ENCODE data around the gene RYR2. TPM values are rescaled to one million over a fixed set of nuclear protein-coding genes. Genes with fewer than 3 reads are reported as not detected.

The RYR2 gene
- total RNA-seq, 3 donors from 2014 or later, result 0.35 to 5.9 (median 0.94) TPM

- H3K9me3 ChIP-seq, result no peaks in the 10 kb centered on the region
- DNase-seq (no peak), ATAC-seq (no peak)
- H3K4me3 ChIP-seq, result no peak overlapping the region
- intact Hi-C loops (cut with DNase I, micrococcal nuclease), result loop anchor here in 1 of 2 donors (10.0 kb wide), 1 partner anchor 342 kb away; no protein-coding TSS in a partner anchor
- TF ChIP-seq, protein P1, sequence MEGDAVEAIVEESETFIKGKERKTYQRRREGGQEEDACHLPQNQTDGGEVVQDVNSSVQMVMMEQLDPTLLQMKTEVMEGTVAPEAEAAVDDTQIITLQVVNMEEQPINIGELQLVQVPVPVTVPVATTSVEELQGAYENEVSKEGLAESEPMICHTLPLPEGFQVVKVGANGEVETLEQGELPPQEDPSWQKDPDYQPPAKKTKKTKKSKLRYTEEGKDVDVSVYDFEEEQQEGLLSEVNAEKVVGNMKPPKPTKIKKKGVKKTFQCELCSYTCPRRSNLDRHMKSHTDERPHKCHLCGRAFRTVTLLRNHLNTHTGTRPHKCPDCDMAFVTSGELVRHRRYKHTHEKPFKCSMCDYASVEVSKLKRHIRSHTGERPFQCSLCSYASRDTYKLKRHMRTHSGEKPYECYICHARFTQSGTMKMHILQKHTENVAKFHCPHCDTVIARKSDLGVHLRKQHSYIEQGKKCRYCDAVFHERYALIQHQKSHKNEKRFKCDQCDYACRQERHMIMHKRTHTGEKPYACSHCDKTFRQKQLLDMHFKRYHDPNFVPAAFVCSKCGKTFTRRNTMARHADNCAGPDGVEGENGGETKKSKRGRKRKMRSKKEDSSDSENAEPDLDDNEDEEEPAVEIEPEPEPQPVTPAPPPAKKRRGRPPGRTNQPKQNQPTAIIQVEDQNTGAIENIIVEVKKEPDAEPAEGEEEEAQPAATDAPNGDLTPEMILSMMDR (IDR thresholded peaks at IDR 0.05), result no peak
- no peaks in the 10 kb centered on the region for H3K4me1 ChIP-seq (ENCODE audit: low read depth)
- no peaks in the 10 kb centered on the region for H3K36me3 ChIP-seq (ENCODE audit: low read depth)
These were observed 1.1 kb downstream of the RYR2 start for GRCh38 chr1:237042892-237043576.

DNA sequence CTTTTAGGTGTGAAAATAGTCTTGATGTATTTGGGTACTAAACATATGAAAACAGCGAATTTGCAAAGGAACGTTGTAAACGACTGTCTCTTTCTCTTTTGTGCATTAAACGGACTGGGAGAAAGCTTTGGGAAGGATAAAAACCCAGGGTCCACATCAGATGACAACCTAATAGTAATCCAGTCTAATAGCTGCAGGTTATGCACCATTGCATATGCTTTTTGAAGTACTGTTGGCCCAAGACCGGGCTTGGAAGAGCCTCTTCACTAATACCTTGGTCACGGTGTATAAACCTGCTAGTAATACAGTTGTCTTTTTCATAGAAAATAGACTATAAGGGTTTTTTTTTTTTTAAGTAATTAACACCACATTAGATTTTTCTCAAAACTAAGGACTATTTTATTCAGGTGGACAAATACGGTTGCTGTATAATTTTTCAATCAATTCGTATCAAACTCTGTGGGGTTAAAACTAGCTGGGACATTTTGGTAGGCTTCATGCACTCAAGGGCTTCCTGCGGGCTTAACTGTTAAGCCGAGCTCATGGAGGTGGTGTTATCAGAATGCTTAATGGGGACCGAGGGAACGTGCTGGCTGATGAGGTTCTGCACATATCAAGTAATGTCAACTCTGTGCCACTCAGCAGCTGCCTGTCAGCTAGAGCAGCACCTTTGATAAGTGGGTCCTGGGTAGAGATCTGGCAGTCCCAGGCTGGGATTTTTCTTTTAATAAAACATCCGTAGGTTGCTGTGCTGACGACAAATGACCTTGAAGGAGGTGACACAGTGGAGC lies 2.1 kb downstream of the RYR2 start:
- H3K4me3 ChIP-seq, result no peak overlapping the region
- TF ChIP-seq, protein P1 (IDR thresholded peaks at IDR 0.05), result no peak
- intact Hi-C loops (cut with DNase I, micrococcal nuclease), result loop anchor here in 1 of 2 donors (10.0 kb wide), 1 partner anchor 341 kb away; no protein-coding TSS in a partner anchor
- H3K9me3 ChIP-seq, result no peaks in the 10 kb centered on the region
- DNase-seq, result no peak
- no peaks in the 10 kb centered on the region for H3K4me1 ChIP-seq (ENCODE audit: low read depth)
- ATAC-seq, result no peak
- no peaks in the 10 kb centered on the region for H3K36me3 ChIP-seq (ENCODE audit: low read depth)

DNA sequence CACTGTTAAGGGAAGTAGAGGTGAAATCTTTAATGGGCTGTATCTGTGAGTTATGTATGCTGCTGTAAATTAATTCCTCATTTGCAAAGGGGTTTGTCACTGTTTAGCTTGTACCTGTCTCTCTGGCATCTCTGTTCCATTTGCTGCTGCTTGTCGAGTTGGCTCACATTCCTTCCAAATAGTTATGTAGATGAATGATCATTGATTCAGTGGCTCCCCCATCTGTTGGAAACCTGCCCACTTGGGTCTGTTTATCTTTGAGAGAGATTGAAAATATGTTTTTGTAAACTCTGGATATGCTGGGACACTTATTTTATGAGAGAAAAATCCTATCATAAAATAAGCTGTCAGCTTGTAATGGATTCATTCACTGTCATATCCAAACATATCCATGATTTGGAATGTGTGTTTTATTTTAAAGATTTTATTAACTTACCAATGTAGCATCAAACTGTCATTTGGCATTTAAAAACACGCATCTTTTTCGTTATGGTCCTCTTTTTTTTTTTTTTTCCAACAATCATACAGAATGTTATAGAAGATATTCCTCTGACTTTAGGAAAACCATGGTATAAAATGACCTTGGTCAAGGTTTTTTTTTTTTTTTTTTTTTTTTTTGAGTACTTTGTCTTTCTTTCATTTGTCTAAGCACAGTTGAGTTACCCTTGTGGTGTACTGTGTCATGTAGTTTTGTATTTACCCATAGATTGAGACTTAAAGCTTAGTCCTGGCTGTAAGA lies 3.5 kb downstream of the RYR2 start:
- no peak for DNase-seq
- Histone ChIP-seq H3K4me1 (ENCODE audit: low read depth) (no peaks in the 10 kb centered on the region), H3K9me3 (no peaks in the 10 kb centered on the region), H3K4me3 (no peak overlapping the region), H3K36me3 (ENCODE audit: low read depth) (no peaks in the 10 kb centered on the region)
- no peak for ATAC-seq
- TF ChIP-seq, protein P1 (IDR thresholded peaks at IDR 0.05), result no peak
- intact Hi-C loops (cut with DNase I, micrococcal nuclease), result loop anchor here in 1 of 2 donors (10.0 kb wide), 1 partner anchor 339 kb away; no protein-coding TSS in a partner anchor

DNA sequence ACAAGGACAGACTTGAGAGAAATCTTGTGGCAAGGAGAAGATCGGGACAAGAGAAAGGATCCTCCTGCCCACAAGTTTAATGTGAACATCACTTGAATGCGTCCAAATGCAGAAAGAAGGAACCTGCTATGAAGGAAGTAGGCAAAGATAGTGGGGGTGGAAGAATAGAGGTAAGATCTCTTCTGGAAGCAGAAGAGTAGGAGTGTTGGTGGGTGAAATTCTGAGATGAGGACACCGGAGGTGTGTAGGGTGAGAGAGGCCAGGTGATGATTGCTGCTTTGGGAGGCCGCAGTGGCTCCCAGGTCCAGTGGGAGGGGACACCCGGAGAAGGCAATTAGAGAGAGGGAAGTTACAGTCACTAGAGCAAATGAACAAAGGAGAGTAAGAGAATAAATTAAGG lies 6.8 kb downstream of the RYR2 start:
- ATAC-seq (no peak), DNase-seq (no peak)
- Histone ChIP-seq H3K4me1 (ENCODE audit: low read depth) (no peaks in the 10 kb centered on the region), H3K4me3 (no peak overlapping the region), H3K36me3 (ENCODE audit: low read depth) (no peaks in the 10 kb centered on the region), H3K9me3 (no peaks in the 10 kb centered on the region)
- intact Hi-C loops (cut with DNase I, micrococcal nuclease), result loop anchor here in 1 of 2 donors (10.0 kb wide), 1 partner anchor 336 kb away; no protein-coding TSS in a partner anchor
- TF ChIP-seq, protein P1 (IDR thresholded peaks at IDR 0.05), result no peak

DNA sequence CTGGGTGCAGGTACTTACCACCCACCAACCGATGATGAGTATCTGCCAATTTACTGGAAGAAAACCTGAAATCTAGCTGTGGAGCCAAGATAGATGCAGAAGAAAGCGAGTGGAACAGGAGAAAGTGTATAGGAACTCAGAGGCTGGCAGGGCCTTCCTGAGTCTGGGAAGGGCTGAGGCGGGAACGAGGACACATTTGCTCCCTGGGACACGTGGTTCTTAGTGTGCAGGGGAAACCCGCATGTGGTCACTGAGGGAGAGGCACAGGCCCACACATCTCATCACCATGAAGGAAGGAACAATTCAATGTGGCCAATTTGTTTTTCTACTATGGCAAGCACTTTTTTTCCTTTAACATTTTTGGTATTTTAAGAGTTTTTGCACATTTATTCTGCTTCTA lies 8.2 kb downstream of the RYR2 start:
- H3K4me3 ChIP-seq, result no peak overlapping the region
- no peaks in the 10 kb centered on the region for H3K36me3 ChIP-seq (ENCODE audit: low read depth)
- TF ChIP-seq, protein P1 (IDR thresholded peaks at IDR 0.05), result no peak
- no peaks in the 10 kb centered on the region for H3K4me1 ChIP-seq (ENCODE audit: low read depth)
- DNase-seq (no peak), ATAC-seq (no peak)
- intact Hi-C loops (cut with DNase I, micrococcal nuclease), result no loop called here
- no peaks in the 10 kb centered on the region for H3K9me3 ChIP-seq
